SK-N-MC (cell line): ENCODE measurements around the gene TTYH2.

ENCODE experiments used
- EZH2 ChIP-seq: fragments of 200-600 bp; sonication (generic); IDR thresholded peaks from one replicate; pipeline ENCODE4 v1.6.1; 2017; ENCODE audit warnings: antibody characterized with exemption
- FOXP2 ChIP-seq: optimal IDR thresholded peaks from 2 replicates; pipeline ENCODE3; 2011; ENCODE audit warnings: mild to moderate bottlenecking, moderate library complexity; ENCODE audit not compliant: insufficient read depth; ENCODE audit errors: extremely low read length, control extremely low read depth
- POLR2AphosphoS5 ChIP-seq: IDR thresholded peaks from 2 replicates; pipeline ENCODE4 v1.6.1; 2012; ENCODE audit warnings: mild to moderate bottlenecking, low read depth, low read length, borderline replicate concordance

DNA sequence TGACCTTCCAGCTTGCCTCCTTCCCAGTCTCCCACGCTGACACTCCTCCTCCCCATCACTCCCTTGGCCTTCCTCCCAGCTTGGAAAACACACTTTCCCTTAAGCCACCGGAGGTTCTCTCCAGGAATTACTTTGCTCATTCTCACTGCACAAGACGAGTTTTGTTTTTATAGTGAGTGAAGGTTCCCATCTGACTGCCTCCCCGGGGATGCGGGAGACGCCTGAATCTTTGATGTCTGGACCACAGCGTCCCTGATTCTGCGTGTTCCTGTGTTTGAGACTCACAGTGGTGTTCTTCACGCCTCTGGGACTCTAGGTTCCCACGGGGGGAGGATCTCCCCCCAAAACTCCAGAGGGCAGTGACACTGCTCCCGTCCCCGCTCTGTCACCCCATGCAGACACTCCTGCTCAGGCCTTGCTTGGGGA is 62.7 kb downstream of the TTYH2 start:
- TF ChIP-seq EZH2 = no peak
- no peak for TF ChIP-seq FOXP2
- TF ChIP-seq POLR2AphosphoS5 = no peak
